ENCODE data around the gene GRIN2B.

Gene GRIN2B

DNA sequence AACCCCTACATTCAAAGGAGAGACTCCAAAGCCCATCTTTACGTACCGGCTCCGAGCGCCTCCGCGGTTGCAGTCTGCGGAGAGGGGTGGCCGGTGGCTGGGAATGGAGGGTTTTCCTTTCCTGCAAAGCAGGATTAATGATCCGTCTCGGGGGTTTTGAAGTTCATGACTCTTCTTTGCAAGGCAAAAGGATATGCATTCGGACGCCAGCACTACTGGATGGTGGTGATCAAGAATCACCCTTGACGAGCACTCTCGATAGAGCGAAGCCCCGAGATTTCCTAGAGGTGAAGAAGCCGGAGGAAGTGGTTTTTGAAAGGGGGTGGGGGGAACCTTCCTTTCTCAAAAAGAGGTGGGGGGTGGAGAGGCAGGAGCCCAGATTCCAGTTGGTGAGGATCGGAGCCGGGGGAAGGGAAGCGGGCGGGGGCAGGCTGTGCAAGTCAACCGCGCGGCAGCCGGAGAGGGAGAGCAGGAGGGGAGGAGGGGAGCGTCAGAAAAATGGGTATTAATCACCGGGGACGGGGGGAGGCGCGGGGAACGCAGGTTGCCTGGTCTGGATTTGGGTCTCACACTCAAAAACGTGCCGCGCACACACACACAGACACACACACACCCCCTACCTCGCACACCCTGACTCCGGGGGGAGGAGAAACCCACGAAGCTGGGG lies at the start of gene GRIN2B:
Gene GRIN2B, minus strand, starts transcription at position 307 of the 667 bp plus-strand sequence. CDS start 115,394 bp downstream, outside the sequence.
- DNase-seq: peak; percentile 34

DNA sequence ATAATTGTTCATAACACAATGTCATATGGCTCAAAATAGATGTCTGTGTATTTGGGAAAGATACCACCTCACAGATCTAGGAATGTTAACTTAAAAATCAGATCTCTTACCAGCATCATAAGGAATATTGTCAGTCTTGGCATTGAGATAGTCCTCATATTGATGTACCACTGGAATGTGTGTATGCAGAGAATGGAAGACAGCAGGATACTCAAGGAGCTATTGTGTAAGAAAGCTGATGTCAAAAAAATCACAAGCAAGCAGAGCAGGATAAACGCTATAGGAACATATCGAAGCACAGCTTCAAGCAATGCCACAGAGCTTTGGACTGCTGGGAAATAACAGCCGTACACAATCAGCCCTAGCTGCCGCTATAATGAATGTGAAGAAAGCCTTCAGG lies 45.1 kb upstream of the GRIN2B start:
- no peak for DNase-seq

DNA sequence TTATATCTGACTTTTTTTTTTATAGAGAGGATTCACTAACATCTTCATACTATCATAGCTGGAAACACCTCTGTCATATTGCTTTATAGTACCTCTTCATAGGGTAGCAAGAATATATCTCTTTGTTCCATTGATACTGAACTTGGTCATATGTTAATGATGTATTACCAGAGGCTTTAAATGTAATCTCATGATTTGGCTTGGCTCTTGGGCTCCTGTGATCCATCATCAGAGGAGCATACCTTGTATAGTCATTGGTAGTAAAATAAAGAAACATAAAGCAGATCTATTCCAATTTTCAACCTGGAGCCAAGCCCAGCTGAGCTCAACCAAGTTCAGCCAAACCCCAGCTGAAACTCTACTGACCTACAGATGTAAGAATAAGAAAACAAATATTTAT lies 43.2 kb upstream of the GRIN2B start:
- DNase-seq: no peak

DNA sequence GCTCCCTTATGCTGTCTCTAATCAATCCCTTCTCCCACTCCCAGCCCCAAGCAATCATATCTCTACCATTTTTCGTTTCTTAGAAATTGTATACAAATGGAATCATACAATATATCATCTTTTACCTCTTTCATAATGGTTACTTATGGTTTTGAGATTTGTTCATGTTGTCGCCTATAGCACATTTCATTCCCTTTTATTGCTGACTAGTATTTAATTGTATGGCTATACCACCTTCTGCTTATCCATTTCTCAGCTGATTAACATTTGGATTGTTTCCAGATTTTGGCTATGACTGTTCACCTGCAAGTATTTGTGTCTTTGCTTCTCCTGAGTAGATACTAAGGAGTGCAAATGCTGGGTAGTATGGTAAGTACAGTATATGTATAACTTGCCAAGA lies 36.7 kb upstream of the GRIN2B start:
- DNase-seq: no peak

DNA sequence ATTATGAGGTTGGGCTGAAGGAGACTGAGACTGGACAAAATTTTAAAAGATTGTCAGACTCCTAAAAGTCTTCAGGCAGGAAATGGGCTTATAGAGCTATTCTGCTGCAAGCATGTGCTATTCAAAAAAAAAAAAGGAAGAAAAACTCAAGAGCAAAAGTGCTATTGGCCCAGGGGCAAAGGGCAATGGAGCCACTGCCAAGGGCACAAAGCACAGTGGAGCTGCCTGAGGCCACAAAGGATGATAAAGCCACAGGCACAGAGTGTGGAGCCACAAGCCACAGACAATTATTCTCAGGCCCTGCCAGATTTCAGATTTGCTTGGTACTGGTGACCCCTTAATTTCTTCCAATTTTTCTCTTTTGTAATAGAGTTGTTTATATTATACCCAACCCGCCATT lies 29.6 kb upstream of the GRIN2B start:
- no peak for DNase-seq

DNA sequence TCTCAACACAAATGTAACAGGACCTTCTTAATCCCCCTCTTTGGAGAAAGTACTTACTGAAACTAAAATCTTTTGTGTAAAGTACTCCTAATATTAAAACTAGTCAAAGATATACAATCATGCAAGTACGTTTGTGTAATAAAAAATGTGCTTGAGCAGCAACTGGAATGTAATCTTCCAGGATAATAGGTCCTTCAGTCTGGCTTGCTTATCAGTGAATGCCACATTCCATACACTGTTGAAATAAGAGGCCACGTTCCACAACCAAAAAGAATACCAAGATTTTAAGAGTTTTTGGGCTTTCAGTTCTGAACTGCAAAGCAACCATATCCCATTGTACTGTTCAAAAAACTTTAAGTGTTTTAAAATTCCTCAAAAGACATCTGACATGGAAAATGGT lies 26.2 kb upstream of the GRIN2B start:
- no peak for DNase-seq

DNA sequence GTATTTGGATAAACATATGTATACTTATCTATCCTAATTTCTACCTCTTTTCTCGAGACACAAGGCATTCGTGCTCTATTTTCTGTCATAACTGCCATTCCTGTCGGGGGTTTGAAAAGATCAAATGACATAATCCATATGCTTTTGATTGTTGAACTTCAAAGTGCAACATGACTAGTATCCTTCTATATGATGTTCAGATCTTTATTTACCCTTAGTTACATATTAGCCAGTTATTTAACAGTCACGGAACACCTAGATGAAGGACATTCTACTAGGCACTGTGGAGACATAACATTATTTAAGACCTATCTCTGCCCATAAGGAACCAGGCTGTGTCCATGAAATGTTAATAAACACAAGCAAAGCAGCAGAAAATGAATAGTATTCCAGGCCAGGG lies 11.2 kb upstream of the GRIN2B start:
- peak; percentile 7 for DNase-seq

DNA sequence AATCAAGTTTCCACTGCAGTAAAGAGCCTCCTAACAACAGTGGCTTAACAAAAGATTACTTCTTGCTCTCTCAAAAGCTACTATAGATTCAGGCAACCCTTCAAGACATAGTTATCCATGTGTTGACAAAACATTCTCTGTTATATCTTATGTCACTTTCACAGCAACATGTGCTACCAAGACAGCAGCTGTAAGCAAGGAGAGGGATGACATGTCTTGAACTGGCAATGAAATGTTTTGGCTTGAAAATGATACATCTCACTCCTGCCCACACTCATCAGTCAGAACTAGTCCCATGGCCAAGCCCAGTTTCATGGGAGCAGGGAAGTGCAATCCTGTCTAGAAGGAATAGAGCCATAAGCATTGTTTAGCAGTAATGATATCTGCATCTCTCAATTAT lies 10.7 kb upstream of the GRIN2B start:
- no peak for DNase-seq

DNA sequence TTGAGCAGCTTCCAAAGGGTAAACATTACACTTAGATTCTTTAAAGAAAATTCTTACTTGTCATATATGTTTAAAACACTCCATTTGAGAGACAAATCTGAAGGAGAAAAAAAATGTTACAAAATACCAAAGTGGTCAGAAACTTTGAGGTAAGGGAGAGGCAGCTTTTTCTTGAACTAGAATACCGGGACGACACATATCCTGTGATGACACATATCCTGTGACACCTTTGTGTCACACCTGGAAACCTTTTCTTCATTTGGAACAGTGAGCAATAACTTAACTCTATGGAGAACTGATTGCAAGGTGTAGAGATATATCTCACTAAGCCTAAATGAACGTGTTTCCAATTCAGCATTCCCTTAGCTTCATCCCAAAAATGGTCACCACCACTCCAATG lies 4.6 kb upstream of the GRIN2B start:
- no peak for DNase-seq

DNA sequence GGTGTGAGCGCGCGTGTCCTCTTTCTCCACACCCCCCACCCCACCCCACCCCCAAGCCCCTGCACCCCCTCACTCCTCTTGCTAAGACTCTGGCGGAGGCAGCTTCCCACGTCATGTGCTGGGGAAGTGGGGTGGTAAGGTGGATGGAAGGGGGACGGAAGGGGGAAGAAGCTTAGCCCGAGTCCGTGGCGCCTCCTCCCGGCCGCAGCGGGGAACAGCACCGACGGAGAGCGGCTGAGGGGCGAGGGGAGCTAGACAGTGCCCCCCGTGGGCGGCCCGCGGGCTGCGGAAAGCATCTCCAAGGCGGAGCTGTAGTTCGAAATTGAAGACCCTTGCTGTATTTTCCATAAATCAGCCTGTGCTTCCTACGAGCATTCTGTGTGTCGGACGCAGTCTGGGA lies 588 bp upstream of the GRIN2B start:
- DNase-seq: peak; percentile 10

DNA sequence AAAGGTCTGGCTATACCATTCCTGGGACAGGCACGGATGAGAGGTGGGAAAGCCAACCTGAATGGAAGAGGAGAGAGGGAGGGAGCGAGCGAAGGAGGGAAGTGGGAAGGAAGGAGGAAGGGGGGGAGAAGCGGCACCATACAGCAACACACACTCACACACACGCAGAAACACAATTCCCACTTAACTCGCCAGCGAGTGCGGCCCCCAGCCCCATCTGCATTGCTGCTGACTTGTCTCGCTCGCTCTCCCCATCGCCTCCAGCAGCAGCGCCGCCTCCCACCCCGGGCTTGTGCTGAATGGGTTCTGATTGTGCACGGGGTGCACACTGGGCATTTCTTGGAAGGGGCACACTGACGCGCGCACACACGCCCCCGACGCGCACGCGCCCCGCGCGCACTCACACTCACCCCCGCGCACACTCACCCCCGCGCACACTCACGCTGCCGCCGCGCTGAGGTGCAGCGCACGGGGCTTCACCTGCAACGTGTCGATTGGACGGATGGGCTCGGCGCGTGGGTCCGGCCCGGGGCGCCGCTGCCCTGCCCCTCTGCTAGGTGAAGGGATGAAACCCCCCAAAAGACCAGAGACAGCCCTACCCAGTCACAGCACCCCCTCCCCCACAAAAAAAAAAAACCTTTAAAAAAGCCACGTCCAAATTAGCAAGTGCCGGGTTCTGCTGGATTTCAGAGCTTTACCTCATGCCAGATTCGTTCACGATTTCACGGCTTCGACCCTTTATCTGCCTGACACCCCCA lies 685 bp downstream of the GRIN2B start:
- peak; percentile 6 for DNase-seq

DNA sequence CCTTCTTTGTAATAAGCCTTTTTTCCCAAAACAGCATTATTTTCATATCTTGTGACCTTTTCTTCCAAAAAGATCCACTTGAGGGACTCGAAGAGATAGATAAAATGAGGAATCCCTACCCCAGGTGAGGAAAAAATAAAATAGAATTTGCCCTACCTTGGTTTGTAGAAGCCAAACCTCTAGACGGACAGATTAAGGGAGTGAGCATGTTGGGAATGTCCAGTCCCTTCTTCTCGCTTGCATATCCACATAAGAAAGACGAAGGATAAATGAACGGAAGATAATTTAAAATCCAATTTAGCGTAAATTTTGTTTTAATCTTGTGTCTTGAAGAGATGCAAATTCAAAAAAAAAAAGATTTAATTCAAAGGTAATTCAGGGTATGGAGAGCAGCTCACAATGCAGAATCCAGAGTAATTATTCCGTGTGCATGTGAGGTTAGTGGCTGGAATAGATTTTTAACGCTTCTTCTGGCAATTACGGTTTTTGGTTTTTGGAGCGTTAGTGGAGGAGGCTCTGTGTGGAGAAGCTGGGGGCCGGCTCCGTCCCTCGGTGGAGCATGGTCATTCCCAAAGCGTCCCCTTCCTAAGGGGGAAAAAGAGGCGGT lies 1.5 kb downstream of the GRIN2B start:
- no peak for DNase-seq

DNA sequence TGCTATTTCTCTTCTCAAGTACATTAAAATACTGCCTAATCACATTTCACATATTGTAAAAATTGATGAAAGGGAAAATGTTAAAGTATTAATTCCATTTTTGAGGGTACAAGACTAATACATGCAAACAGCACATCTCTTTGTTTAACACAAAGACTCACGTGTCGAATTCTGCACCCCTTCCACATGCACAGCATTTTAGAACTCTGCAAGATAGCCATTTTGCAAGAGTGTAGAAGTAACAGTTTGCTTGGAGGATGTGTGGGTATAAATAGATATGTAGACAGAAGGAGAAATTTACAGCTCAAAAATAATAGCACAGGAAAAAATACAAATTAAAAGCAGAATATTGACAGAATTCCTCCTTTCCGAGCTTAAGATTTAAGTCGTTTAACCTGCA lies 2.5 kb downstream of the GRIN2B start:
- no peak for DNase-seq

DNA sequence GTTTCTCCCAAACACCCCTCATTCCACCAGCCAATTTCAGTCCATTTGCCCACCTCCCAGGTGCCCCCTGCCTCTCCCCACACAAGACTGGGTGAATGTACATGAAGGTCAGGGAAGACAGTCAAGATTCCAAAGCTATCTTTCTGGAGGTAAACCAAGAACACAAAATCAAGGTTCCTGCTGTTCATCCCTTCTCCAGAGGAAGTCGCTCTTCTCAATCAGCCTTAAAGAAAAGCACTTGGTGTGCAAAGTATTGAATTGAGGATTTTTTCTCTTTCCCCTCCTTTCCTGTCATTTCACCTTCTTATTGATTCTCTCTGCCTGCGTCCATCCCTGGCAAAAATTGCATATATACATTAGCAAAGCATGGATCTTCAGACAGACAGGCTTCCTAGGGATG lies 4.5 kb downstream of the GRIN2B start:
- no peak for DNase-seq

DNA sequence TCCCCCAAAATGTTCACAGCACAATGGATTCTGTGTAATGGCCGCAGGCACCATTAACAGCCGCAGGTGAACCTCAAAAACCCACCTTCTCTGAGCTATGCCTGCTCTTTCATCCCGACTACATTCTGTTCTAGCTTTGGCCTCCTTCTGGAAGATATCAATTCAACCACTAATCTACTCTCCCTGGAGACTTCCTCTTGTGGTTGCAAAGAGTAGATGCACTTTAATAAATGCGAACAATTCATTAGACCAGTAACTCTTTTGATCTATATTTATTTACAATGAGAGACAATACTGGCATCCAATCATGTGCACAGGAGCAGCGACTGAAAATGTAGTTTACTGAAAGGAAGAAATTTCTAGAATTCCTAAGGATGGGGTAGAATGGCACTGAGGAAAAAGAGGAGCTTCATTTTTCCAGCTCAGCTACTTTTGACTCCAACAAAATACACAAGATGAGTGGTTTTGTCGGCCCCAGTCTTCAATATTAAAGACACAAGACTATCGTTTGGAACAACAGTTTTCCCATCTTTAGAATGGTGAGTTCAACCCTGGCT lies 5.3 kb downstream of the GRIN2B start:
- no peak for DNase-seq

DNA sequence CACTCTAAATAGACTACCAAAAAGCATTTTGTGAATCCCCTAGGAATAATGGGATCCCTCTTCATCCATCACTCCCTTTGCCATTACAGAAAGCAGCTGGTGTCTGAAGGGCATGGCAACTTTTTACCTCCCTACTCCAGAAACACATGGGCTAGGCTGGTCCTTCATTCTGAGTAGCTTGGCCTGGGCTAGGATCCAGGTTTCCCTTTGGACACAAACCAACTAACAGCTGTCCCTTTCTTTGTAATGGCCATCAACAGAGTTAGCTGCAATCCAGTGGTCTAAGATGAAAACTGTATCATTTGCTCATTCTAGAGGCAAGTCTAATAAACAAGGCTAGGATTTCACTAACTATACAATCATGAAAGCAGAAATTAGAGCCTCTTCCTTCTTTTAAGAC lies 7.4 kb downstream of the GRIN2B start:
- DNase-seq: no peak

DNA sequence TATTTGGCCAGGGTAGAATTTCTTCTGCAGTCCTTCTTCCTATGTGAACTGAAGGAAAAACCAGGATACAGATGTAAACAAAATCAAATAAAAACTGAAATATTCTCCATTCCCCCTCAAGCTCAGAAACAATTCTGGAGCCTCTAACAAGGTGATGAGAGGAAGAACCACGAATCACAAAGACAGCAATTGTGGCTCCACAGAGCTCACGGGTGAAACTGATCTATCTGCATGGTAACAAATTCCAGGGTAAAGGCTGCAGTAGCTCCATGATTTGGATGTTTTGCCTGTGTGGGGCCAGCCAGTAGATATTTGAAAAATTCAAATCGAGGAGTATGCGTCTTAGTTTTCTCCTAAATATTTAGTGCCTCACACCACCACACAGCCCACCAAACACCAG lies 10.6 kb downstream of the GRIN2B start:
- no peak for DNase-seq

DNA sequence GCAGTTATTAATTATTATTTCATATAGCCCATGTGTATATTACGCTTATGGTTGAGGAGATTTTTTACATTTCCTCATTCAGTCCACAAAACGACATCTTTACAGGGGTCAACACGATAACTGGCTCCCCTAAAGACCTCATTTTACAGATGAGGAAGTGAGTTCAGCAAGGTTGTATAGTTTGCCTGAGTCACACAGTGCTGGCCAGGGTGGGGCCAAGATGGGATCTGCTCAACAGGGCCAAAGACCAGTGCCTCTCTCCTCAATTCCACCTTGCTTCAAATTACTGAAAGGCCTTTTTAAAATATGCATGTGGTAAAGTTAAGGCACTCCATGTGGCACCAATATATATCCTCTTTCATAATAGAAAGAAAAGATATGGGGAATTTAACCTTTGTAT lies 13.1 kb downstream of the GRIN2B start:
- DNase-seq: no peak

DNA sequence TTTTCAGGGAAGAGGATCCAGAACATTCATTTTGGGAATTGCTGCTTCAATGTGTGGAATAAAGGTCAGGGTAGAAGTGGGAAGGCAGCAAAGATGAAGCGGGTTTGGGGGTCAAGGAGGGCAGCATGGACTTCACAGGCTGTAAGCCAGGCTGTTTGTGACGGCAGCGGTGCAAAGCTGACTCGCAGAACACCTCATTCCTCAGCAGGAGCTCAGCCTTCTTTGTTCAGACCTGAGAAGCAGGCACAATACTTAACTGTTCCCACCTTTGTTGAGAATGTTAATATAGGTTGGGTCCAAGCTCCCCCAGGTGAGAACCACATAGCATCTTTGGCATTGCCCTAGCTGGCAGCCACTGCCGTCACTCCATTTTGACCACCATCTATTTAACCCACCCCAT lies 16.7 kb downstream of the GRIN2B start:
- DNase-seq: no peak

DNA sequence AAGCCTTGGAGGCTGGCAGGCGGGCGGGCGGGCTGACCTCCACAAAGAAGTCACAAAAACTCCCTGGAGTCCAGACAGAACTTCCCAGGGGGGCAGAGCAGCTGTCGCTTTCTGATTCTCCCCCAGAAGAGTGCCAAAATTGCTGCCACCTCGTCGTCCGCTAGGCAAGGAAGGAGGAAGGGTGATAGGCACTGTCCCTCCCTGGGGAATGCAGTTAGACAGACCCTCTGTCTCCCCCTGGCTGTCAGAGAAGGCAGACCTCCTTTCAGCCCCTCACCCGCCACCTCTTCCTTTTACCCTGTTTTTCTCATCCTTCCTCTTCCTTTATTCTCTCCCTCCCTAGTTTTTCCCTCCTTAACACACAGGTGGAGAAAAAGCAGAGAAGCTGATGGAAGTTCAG lies 18.7 kb downstream of the GRIN2B start:
- no peak for DNase-seq

DNA sequence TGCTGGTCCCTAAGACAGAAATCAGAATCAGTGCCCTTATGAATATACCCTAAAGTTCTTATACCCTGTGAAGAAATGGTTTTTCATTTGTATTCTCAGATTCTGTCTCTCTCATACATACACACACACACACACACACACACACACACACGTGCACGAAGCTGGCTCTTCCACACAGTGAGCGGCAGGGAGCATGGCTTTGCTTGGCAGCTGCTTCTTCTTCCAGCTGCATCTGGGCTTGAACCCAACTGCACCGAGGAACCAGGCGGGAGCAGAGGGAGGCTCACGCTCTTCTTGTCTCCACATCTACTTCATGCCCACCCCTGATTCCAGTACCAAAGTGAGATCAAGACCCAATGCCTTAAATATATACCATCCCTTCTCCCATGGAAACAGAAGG lies 19.4 kb downstream of the GRIN2B start:
- DNase-seq: no peak

DNA sequence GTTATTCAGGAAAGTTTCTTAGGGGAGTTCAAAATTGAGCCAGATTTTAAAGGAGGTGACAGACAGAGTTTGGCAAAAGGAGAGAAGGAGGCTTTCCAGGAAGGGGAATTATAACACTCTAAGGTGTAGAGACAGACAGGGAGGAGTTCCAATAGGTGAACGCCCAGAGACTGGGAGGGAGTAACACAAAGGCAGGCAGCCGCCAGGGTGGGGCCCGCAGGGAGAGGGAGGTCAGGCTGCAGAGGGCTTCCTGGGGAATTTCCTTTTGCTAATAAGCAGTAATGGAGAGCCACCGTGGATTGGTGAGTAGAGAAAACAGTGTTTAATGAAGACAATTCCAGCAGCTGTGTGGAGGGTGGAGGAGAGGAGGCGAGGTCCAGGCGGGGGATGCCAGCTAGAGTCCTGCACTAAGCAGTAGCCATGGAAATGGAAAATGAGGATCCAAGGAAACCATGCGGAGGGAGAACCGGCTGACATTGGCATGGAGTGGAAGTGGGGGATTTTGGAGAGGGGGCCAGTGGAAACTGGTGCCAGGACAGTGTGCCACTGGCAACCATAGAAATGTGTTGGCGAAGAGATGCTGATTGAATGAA lies 22.2 kb downstream of the GRIN2B start:
- DNase-seq: no peak

DNA sequence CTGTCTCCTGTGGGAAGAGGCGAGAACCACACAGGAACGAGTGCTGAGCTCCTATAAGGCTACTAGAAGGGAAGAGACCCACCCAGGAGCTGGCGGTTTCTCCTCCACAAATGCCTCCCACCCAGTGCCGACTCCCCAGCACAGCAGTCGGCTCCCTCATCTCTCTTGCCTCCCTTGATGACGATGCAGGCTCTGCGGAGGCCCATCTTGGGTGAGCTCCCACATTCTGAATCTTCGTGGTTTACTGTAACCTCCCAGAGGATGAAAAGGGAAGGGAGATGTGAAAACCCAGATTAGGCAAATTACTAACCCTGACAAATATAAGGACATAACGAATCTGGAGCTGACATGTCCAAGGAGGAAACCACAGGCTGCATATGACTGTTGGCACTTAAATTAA lies 23.8 kb downstream of the GRIN2B start:
- no peak for DNase-seq
